ENCODE results near the gene DUSP16.
A peak's percentile ranks its signal among the peaks of the same experiment; 100 is the strongest.

GRCh38 chr12:12598864-12599263 is 36.2 kb upstream of the DUSP16 start:
- TF ChIP-seq RAD21 (conservative IDR thresholded peaks at IDR 0.05 in 1 of 2, IDR thresholded peaks at IDR 0.05 in 1 of 2) (no peak), CTCF (IDR thresholded peaks at IDR 0.05) (no peak), HOXB5 (CRISPR knock-in tag; IDR thresholded peaks at IDR 0.05) (no peak), HDAC2 (IDR thresholded peaks at IDR 0.05) (no peak), ZFP36 (IDR thresholded peaks at IDR 0.05; ENCODE audit: borderline replicate concordance, partially characterized antibody) (peak; percentile 12), FOSB (CRISPR knock-in tag; IDR thresholded peaks at IDR 0.05) (no peak), SMC3 (IDR thresholded peaks at IDR 0.05) (no peak), CHD2 (IDR thresholded peaks at IDR 0.05; ENCODE audit: low read length, partially characterized antibody) (no peak), RCOR1 (IDR thresholded peaks at IDR 0.05; ENCODE audit: low read depth, low read length) (no peak), EP300 (IDR thresholded peaks at IDR 0.05) (no peak), ATOH8 (CRISPR knock-in tag; IDR thresholded peaks at IDR 0.05; ENCODE audit: low read depth) (no peak)

Data from A549 (cell line).